ENCODE data around the gene ADAM12.

ADAM12 gene

GRCh38 chr10:126234630-126235029 lies 153.6 kb downstream of the ADAM12 start:
- DNase-seq (ENCODE audit: low read depth), result no peak

DNA sequence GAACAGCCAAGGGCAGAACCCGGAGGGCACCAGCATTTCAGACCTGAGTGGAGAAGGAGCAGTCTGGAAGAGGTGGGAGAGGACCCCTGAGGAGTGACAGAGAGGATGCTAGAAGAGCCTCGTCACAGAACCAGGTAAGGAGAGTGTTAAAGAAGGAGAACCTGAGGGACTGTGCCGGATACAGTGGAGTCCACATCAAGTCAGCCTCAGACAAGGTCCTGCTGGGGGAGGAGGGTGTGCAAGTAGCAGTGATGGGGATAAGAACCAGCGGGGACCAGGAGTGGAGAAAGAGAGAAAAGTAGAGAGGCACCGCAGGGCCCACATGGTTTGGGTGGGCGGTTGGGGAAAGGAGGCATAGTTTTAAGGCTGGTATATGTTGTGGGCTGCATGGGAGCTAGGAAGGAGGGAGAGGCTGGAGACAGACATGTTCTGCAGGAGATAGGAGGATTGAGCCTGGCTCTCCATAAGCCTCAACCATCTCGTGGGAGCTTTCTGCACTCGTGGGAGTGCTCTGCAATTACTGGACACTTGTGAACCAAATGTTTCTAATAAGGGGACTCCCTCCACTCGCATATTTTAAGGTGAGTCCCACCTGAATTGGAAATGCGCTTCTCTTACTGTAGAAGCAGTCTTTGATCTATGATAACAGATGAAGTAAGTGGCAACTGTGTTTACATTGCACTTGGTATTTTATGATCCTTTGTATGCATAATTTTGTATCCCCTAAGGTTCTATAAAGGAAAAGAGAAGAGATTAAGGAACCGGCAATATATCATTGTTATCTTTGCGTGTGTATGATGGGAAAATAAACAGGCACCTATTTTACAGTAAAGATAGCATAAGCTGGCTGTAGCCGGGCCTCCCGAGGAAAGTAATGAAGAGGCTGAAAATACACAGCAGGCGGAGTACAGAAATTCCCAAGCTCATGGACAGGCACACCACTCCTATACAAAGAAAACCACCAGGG lies 154.8 kb downstream of the ADAM12 start:
- no peak for DNase-seq (ENCODE audit: low read depth)

GRCh38 chr10:126230587-126230986 lies 157.7 kb downstream of the ADAM12 start:
- DNase-seq (ENCODE audit: low read depth), result no peak

GRCh38 chr10:126229686-126230085 lies 158.6 kb downstream of the ADAM12 start:
- DNase-seq (ENCODE audit: low read depth), result no peak

DNA sequence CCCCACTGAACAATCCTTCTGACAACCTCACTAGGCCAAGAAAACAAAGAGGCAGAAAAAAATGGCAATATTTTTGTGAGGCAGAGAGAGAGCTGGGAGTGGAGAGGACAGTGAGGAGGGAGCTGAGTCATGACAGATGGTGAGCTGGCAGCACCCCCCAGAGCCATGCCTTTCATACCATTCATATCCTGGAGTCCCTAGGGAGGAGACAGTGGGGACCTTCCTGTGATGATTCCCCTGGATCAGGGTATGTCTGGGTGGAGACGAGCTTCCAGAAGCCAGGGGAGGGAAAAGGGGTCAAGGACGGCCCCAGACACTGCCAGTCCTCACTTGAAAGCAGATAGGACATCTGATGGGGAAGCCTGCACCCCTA lies 160.5 kb downstream of the ADAM12 start:
- no peak for DNase-seq (ENCODE audit: low read depth)

- no peak for DNase-seq (ENCODE audit: low read depth)
Measured at GRCh38 chr10:126226988-126227761, 161.1 kb downstream of the ADAM12 start.

DNA sequence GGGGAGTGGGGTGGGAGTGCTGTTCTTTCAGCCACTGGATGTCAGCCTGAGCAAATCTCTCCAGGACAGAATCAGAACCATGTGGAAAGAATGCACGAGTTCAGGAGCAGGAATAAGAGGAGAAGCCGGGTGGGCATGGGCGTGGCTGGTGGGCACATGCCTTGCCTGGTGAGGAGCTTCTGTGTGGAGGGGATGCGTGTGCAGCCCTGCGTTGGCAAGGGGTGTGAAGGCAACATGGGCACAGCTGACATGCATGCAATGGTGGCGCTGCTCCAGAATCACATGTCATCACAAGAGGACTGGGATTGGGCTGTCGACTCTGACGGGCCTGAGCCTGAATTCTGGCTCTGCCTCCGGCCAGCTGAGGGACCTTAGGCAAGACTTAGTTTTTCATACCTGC lies 162.1 kb downstream of the ADAM12 start:
- DNase-seq (ENCODE audit: low read depth), result no peak

DNA sequence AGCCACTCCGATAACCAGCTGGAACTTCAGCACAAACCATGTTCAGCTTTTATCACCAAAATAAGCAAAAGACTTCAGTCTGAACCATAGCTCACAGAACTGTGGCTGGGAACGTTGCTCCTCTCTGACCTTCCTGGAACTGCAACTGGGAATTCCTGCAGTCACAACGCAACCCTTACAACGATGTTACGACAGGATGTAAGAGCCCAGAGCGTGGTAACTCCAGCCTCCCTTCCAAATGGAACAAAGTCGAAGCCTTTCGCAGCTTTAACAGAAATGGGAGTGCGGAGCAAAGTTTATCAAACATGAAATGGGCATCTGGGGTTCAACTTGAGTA lies 162.6 kb downstream of the ADAM12 start:
- DNase-seq (ENCODE audit: low read depth), result no peak

GRCh38 chr10:126224967-126225671 lies 163.2 kb downstream of the ADAM12 start:
- DNase-seq (ENCODE audit: low read depth), result no peak

- DNase-seq (ENCODE audit: low read depth), result no peak
Measured at GRCh38 chr10:126223512-126224067, 164.7 kb downstream of the ADAM12 start.

DNA sequence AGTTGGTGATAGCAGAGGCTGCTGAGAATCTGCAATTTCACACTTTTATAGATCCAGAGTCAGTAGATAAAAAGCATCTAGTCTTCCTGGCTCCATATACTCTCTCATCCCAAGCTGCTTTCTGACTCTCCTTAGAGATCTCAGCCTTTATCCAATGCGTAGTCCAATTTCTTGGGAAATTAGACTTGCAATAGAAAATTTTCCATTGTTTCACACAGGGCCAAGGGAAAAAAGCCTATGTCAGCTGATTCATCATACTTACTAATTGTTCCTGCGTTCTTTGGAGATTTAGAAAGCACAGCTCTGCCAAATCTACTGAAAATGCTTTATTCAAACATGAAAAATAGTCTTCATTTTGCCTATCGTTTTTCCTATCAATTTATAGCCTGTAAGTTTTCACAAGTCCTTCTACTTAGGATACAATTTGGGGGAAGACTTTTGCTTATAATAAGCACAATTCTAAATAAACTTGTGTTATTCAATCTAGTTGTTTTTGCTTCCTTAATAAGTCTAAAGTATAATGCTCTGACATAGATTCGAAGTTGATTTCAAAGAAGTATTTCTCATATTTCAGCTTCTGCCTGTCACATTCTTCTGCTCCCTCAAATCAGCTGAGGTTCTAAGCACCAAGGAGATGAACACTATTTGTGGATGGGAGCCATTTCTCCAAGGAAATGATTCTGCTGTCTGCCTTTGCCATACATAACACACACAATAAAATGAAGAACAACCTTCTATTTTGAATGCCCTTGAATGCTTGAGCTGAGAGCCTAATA lies 165.4 kb downstream of the ADAM12 start:
- DNase-seq (ENCODE audit: low read depth), result no peak

GRCh38 chr10:126221874-126222273 lies 166.4 kb downstream of the ADAM12 start:
- no peak for DNase-seq (ENCODE audit: low read depth)

DNA sequence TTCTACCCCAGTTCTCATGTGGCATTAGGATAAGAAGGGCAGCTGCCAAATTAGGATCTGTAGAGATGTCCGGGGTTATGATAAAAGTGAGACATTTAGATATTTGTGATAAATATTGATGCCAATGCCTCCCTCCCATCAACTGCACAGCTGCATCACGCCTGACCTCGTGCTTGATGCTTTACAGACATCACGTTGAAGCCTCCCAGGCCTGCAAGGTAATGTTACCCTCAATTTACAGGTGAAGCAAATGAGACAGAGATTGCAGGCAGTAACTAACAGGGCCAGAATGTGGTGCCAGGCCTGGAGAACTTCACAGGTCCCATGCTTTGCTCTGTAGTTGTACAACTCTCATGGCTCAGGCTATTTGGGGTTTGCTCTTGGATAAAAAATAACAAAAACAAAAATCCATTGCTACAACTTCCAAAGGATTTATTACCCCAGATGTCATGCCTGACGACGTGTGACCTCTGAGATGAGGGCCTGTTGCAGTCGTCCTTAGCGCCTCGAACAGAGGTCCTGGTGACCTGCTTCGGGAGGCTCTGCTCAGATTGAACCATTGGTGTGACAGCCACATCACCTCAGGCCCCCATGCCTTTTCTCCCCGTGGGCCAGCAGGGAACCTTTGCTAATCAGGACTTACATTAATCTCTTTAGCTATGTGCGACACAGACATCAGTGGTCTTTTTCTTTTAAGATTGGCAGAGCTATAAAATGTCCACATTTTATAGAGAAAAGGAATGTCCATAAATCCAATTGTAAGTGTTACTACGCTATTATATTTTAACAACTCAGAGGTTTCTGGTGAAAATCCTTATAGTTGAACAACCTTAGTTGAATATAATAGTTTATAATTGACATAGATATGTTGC lies 169.3 kb downstream of the ADAM12 start:
- no peak for DNase-seq (ENCODE audit: low read depth)

GRCh38 chr10:126218174-126218573 lies 170.1 kb downstream of the ADAM12 start:
- no peak for DNase-seq (ENCODE audit: low read depth)

DNA sequence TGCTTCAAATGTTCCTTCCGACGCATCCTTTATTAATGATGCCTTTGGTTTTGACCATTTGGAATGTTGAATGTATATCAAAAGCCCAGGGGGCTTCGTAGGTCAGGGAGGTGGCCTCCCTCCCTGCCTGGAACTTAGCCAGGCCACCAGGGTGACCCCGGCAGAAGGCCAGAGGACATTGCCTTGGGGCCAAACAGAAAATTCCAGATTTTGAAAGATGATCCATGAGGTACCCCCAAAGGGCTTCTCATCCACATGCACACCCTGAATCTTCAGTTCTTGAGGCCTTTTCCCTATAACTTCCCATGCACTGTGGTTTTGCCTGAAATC lies 171.7 kb downstream of the ADAM12 start:
- DNase-seq (ENCODE audit: low read depth), result no peak

DNA sequence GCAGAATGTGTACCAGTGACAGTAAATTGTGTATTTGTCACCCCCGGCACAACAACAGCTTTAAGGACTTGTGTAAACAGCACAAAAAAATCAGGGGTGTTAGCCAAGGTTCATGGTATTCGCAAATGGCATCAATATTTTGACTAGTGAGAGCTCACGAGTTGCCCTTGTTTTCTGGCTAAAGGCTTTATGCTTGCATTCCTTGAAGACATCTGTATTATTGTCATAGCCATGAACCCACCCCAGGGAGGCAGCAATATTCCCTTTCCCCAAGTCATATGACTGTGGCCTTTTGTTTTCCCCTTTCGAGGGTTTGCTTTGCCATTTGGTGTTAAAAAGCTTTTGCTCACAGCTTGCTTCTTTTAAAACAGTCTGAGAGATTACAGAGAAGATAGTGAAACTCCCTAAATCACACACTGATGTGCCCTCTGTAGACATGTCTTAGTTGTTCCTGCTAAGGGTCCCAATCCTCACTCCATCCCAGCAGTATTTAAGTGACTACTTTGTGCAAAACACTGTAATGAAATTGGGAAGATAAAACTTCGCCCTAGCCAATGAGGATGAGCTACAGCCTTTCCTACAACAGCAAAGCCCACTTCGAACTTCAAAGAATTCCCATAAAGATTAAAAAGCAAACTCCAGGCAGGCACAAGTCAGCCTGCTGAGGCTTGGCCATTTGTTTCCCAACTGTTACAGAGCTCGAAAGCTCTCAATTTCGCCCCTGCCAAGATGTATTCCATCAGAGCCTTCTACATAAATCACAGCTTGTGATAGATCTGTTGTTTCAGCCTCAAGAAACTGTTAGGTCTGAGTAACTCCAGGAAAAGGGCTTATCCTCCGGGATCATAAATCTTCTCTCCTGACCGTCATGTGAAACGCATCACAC lies 172.3 kb downstream of the ADAM12 start:
- no peak for DNase-seq (ENCODE audit: low read depth)

GRCh38 chr10:126214679-126215078 lies 173.6 kb downstream of the ADAM12 start:
- DNase-seq (ENCODE audit: low read depth), result no peak

GRCh38 chr10:126214021-126214420 lies 174.3 kb downstream of the ADAM12 start:
- no peak for DNase-seq (ENCODE audit: low read depth)

GRCh38 chr10:126212738-126213137 lies 175.5 kb downstream of the ADAM12 start:
- DNase-seq (ENCODE audit: low read depth), result no peak
